Activated CD8-positive, alpha-beta T cell treated with anti-CD3 and anti-CD28 coated beads, Interleukin-2, amount 10 ng/mL, durations not matched to agents 7 days and 5 days (primary cell): Measurements from ENCODE around the gene RENBP. TPM values are rescaled to one million over a fixed set of nuclear protein-coding genes. Genes with fewer than 3 reads are reported as not detected.
A peak's percentile ranks its signal among the peaks of the same experiment; 100 is the strongest.
"Not testable (repeated sequence)": the region's sequence is repeated elsewhere in the genome, so short reads cannot be mapped to it uniquely, and the experiment has no call there.

ENCODE experiments used
- ATAC-seq: fragments of 150-1000 bp; cut with Tn5 transposase; one replicate; pipeline ENCODE4 v1.10.0; 2021; ENCODE audit warnings: moderate library complexity
- CTCF ChIA-PET: fragments of 350-600 bp; sonication (Branson Sonifier 250); formaldehyde crosslinking; loops from one replicate; lab custom pipeline; 2021; ENCODE audit warnings: antibody characterized with exemption; lab: Charles Lee
- POLR2A ChIA-PET: fragments of 350-600 bp; sonication (Branson Sonifier 250); formaldehyde crosslinking; loops from one replicate; lab custom pipeline; 2021; ENCODE audit warnings: antibody characterized with exemption; lab: Charles Lee
- DNase-seq: peaks from one replicate; pipeline ENCODE4 v3.0.0-alpha.2; 2020
- H3K27ac Mint-ChIP-seq: one replicate; pipeline ENCODE4 v1.8.0; 2021; ENCODE audit warnings: mild to moderate bottlenecking, mixed read lengths
- H3K27me3 Mint-ChIP-seq: one replicate; pipeline ENCODE4 v1.8.0; 2021; ENCODE audit warnings: low read depth, mixed read lengths
- H3K36me3 Mint-ChIP-seq: one replicate; pipeline ENCODE4 v1.8.0; 2021; ENCODE audit warnings: low read depth, mixed read lengths
- H3K4me1 Mint-ChIP-seq: one replicate; pipeline ENCODE4 v1.8.0; 2021; ENCODE audit warnings: low read depth, mixed read lengths
- H3K4me3 Mint-ChIP-seq: one replicate; pipeline ENCODE4 v1.8.0; 2021; ENCODE audit warnings: mild to moderate bottlenecking, mixed read lengths
- H3K9me3 Mint-ChIP-seq: one replicate; pipeline ENCODE4 v1.8.0; 2022; ENCODE audit warnings: mixed read lengths; ENCODE audit not compliant: insufficient read depth
- total RNA-seq, 2 experiments: library from RNA; stranded (reverse); gene quantifications; one replicate each; pipeline ENCODE4 v1.2.3, GENCODE V29; 2021

RENBP gene
- total RNA-seq, 2 experiments from 2014 or later = 12.1 to 13.6 TPM

- peak overlapping the region; percentile 52 for H3K4me3 Mint-ChIP-seq
- ChIA-PET CTCF (interaction anchor here (1.1 to 2.0 kb wide), 4 partner anchors 9 to 21 kb away, joined by 4 to 5 read pairs (median 5); partner anchors contain the start of gene HCFC1), POLR2A (interaction anchor here (0.8 to 7.6 kb wide), 2 partner anchors 11 to 27 kb away, joined by 3 to 117 read pairs; partner anchors contain the start of genes HCFC1 and TMEM187)
- no peaks in the 10 kb centered on the region for H3K9me3 Mint-ChIP-seq
- H3K4me1 Mint-ChIP-seq = peaks cover 54% of the 10 kb centered on the region
- H3K36me3 Mint-ChIP-seq = peaks cover 6% of the 10 kb centered on the region
- H3K27me3 Mint-ChIP-seq = no peaks in the 10 kb centered on the region
- DNase-seq (peak; percentile 20), ATAC-seq (no peak)
- peak overlapping the region; percentile 92 for H3K27ac Mint-ChIP-seq
These were observed 36.8 kb upstream of the RENBP start for GRCh38 chrX:153981231-153981630.

GRCh38 chrX:153980394-153980793 lies 36.0 kb upstream of the RENBP start:
- ATAC-seq (peak; percentile 57), DNase-seq (peak; percentile 38)
- peaks cover 57% of the 10 kb centered on the region for H3K4me1 Mint-ChIP-seq
- H3K36me3 Mint-ChIP-seq, H3K9me3 Mint-ChIP-seq, H3K27me3 Mint-ChIP-seq: not testable (repeated sequence)
- ChIA-PET CTCF (interaction anchor here (1.3 to 2.0 kb wide), 3 partner anchors 9 to 13 kb away, joined by 5 read pairs; partner anchors contain the start of gene HCFC1), POLR2A (interaction anchor here (7.6 kb wide), 1 partner anchor 10 kb away, joined by 117 read pairs; the partner anchor contains the start of genes HCFC1 and TMEM187)
- H3K27ac Mint-ChIP-seq = peak overlapping the region; percentile 92
- peak overlapping the region; percentile 66 for H3K4me3 Mint-ChIP-seq

DNA sequence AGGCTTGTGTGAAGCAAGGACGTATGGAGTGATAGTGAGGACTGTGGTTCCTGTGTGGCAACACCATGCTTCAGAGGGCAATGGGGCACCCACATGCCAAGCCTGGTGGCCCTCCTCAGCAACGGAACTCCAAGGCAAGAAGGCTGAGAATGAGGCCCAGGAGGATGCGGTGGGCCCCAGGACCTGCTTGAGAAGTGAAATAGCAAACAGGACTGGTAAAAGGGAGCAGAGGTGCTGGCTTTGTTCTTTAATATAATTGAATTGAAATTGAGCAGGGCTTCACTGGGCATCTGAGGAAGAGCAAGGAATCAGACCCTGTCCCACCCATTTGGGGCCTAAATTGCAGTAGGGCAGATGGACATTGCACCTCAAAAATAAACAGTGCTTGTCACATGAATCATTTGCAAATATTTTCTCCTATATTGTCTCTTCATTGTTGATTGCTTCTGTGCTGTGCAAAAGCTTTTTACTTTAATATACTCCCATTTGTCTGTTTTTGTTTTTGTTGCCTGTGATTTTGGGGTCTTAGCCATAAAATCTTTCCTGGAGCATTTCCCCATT lies 30.4 kb upstream of the RENBP start:
- peak overlapping the region; percentile 96 for H3K27ac Mint-ChIP-seq
- CTCF ChIA-PET = no interaction called here
- peak overlapping the region; percentile 12 for H3K4me3 Mint-ChIP-seq
- H3K27me3 Mint-ChIP-seq = no peaks in the 10 kb centered on the region
- H3K36me3 Mint-ChIP-seq = peaks cover 18% of the 10 kb centered on the region
- ATAC-seq (no peak), DNase-seq (no peak)
- no peaks in the 10 kb centered on the region for H3K9me3 Mint-ChIP-seq
- H3K4me1 Mint-ChIP-seq = peaks cover 21% of the 10 kb centered on the region
- POLR2A ChIA-PET = interaction anchor here (9.0 kb wide), 1 partner anchor 8 kb away, joined by 117 read pairs; no protein-coding TSS in a partner anchor

DNA sequence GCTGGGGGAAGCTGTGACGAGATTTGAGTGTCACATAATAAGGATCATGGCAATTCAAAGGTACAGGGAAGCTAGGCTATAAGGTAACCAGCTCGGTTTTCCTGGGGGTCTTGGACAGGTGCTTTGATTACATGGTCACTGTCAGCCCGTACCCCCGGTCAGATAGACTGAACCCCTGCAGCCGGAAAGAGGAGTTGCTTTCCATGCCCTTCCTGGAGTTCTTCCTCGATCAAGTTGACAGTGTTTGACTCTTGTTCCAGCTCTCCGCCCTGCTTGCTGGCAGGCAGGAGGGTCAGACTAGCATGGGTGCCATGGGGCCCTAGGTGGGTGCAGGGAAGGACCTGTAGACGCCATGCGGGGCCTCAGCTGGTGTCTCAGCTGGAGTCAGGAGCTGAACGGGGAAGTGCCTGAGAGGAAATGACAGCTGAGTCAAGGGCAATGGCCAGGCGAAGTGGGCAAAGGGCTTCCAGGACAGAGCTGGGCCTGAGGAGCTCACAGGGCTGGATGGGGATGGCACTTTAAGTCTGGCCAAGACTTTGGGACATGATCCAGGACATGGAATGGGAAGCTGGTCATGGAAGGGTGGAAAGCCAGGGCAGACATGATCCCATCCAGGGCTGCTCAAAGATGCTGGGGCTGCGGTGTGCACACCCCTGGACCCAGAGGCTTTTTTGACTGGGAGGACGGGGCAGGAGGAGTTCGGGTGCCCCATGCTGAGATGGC lies 29.7 kb upstream of the RENBP start:
- Mint-ChIP-seq H3K36me3 (peaks cover 25% of the 10 kb centered on the region), H3K4me3 (peak overlapping the region; percentile 79), H3K4me1 (peaks cover 21% of the 10 kb centered on the region), H3K27ac (peak overlapping the region; percentile 96), H3K27me3 (no peaks in the 10 kb centered on the region), H3K9me3 (no peaks in the 10 kb centered on the region)
- DNase-seq = no peak
- ATAC-seq = no peak
- ChIA-PET POLR2A (interaction anchor here (0.6 to 9.0 kb wide), 4 partner anchors 9 to 123 kb away, joined by 3 to 117 read pairs (median 46); partner anchors contain the start of genes ARHGAP4 and MECP2), CTCF (interaction anchor here (1.0 to 2.2 kb wide), 2 partner anchors 39 to 44 kb away, joined by 3 to 6 read pairs; no protein-coding TSS in a partner anchor)

DNA sequence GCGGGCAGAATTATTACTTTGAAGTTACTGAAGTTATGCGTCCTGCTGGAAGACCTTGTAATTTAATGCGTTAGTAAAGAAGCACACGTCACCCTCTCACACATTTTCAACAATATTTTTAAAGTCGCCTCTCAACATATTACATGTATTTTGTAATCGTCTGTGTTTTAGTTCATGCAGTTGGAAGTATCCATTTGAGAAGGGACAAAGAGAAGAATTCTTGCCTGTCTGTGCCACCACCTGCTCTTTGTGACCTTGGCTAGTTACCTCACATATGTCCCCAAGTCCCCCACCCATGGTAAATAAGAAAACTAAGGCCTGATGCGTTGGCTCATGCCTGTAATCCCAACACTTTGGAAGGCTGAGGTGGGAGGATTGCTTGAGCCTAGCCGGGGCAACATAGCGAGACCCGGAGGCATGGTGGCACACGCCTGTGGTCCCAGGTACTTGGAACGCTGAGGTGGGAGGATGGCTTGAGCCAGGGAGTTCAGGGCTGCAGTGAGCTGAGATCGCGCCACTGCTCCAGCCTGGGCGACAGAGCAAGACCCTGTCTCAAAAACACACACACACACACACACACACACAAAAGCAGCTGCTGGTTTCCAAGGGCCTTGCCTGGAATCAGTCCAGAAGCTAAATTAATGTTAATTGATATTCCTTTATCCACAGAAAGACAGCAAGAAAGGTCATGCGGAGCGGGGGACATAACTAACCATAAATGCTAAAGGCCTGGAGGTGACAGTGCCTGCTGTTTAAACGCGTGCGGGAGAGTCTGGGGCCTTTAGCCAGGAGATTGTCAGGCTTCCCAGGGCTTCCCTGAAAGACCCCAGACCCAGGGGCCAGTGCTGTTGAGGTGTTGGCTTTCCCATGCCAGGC lies 28.9 kb upstream of the RENBP start:
- ChIA-PET CTCF (interaction anchor here (1.0 to 7.0 kb wide), 3 partner anchors 40 to 48 kb away, joined by 3 to 37 read pairs (median 6); partner anchors contain the start of gene ARHGAP4), POLR2A (interaction anchor here (0.6 to 9.0 kb wide), 5 partner anchors 10 to 124 kb away, joined by 3 to 117 read pairs (median 3); partner anchors contain the start of genes ARHGAP4 and MECP2)
- no peak for DNase-seq
- H3K4me1 Mint-ChIP-seq = peaks cover 21% of the 10 kb centered on the region
- peak overlapping the region; percentile 79 for H3K4me3 Mint-ChIP-seq
- no peaks in the 10 kb centered on the region for H3K27me3 Mint-ChIP-seq
- ATAC-seq = no peak
- peaks cover 32% of the 10 kb centered on the region for H3K36me3 Mint-ChIP-seq
- H3K9me3 Mint-ChIP-seq = no peaks in the 10 kb centered on the region
- H3K27ac Mint-ChIP-seq = peak overlapping the region; percentile 96

- H3K4me1 Mint-ChIP-seq = peaks cover 23% of the 10 kb centered on the region
- H3K27ac Mint-ChIP-seq = peak within 1 kb of the TSS; percentile 100
- CTCF ChIA-PET = interaction anchor here (1.5 to 7.0 kb wide), 3 partner anchors 8 to 48 kb away, joined by 5 to 37 read pairs (median 6); partner anchors contain the start of gene ARHGAP4
- no peaks in the 10 kb centered on the region for H3K9me3 Mint-ChIP-seq
- H3K27me3 Mint-ChIP-seq = no peaks in the 10 kb centered on the region
- H3K4me3 Mint-ChIP-seq = peak within 1 kb of the TSS; percentile 100
- H3K36me3 Mint-ChIP-seq = peaks cover 40% of the 10 kb centered on the region
- peak; percentile 50 for ATAC-seq
- DNase-seq = peak; percentile 93
- POLR2A ChIA-PET = interaction anchor here (0.8 to 9.0 kb wide), 6 partner anchors 11 to 359 kb away, joined by 3 to 117 read pairs (median 6); partner anchors contain the start of gene ARHGAP4
These were observed 28.1 kb upstream of the RENBP start, which contains the start of gene TMEM187 for GRCh38 chrX:153972368-153973126. Gene TMEM187, plus strand, starts transcription at chrX:153972754. Its CDS starts 9,309 bp downstream, at chrX:153982063.

DNA sequence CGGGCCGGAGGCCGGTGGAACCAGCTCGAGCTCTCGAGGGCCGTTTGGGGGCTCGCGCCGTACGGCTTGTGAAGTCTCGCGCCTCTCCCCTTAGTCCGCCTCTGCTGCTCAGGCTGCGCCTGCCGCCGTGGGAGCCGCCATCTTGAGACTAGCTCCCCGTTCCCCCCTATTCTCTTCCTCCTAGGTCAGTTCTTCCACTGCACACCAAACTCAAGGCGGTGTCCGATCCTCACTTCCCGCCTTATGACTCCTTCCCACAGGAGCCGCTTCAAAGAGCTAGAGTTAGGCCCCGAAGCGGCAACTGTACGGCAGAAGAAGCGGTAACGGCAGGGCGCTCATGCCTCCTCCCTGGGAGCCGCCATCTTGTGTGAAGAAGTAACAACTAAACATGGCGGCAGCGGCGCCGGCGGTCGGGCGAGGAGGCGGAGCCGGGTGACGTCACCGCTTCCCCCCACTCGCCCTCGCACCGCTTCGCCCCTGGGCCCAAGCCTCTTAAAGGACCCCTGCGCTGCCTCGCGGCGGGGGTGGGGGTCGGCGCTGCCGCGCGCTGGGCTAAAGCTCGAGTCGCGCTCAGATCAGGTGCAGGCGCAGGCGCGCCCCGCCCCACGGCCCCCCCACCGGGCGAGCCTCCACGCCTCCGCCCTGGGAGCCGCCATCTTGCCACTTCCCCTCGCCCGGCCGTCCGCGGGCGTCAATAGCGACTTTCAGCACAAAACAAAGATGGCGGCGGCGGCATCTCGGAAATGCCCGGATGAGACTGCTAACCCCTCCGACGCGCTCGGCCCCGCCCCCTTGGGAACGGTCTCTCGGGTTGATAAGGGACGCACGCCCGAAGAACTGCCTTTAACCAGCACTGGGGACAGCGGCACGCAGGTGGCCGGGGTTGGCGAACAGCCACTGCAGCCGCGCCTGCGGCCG lies 27.3 kb upstream of the RENBP start, which contains the start of gene HCFC1:
HCFC1 (minus strand) TSS at position 369 of the 918 bp plus-strand sequence. CDS start 978 bp downstream, outside the sequence.
- POLR2A ChIA-PET = interaction anchor here (1.0 to 9.0 kb wide), 7 partner anchors 12 to 440 kb away, joined by 3 to 117 read pairs (median 6); partner anchors contain the start of gene ARHGAP4
- peak within 1 kb of the TSS; percentile 100 for H3K4me3 Mint-ChIP-seq
- peaks cover 44% of the 10 kb centered on the region for H3K36me3 Mint-ChIP-seq
- CTCF ChIA-PET = interaction anchor here (1.0 to 7.0 kb wide), 6 partner anchors 9 to 47 kb away, joined by 4 to 37 read pairs (median 5); partner anchors contain the start of gene ARHGAP4
- ATAC-seq = peak; percentile 38
- H3K4me1 Mint-ChIP-seq = peaks cover 32% of the 10 kb centered on the region
- no peaks in the 10 kb centered on the region for H3K9me3 Mint-ChIP-seq
- DNase-seq = peak; percentile 92
- no peaks in the 10 kb centered on the region for H3K27me3 Mint-ChIP-seq
- H3K27ac Mint-ChIP-seq = peak within 1 kb of the TSS; percentile 100

GRCh38 chrX:153971124-153971449 lies 26.6 kb upstream of the RENBP start:
- CTCF ChIA-PET = interaction anchor here (1.0 to 7.0 kb wide), 5 partner anchors 10 to 46 kb away, joined by 4 to 37 read pairs (median 5); partner anchors contain the start of gene ARHGAP4

More at GRCh38 chrX:153971124-153971449, 26.6 kb upstream of the RENBP start:
- Mint-ChIP-seq H3K4me1 (peaks cover 38% of the 10 kb centered on the region), H3K36me3 (peaks cover 44% of the 10 kb centered on the region), H3K27ac (peak overlapping the region; percentile 100), H3K27me3 (no peaks in the 10 kb centered on the region), H3K9me3 (no peaks in the 10 kb centered on the region), H3K4me3 (peak overlapping the region; percentile 100)
- ATAC-seq (peak; percentile 39), DNase-seq (peak; percentile 89)
- POLR2A ChIA-PET = interaction anchor here (0.6 to 9.0 kb wide), 7 partner anchors 12 to 441 kb away, joined by 3 to 117 read pairs (median 6); partner anchors contain the start of gene ARHGAP4
